Measurements from ENCODE around the gene RASIP1.
"Not testable (repeated sequence)": the region's sequence is repeated elsewhere in the genome, so short reads cannot be mapped to it uniquely, and the experiment has no call there.

The RASIP1 gene

DNA sequence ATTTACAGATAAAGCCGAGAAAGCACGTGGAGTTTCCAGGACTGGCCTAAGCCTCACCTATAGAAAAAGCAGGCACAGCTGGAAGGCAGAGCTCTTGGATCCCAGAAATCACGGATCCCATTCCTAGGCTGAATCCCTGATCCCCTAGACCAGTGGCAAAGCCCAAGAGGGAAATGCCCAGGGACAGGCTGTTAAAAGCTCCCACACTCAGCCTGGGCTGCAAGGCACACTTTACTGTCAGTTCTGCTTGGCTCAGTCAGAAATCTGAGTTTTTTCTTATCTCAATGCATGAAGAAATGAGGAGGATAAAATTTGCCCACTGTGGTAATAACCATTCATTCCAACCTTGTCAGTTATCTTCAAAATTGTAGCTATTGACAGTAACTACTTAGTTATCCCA is 52.6 kb downstream of the RASIP1 start:
- Histone ChIP-seq H3K27ac (no peak overlapping the region), H3K9me3 (no peaks in the 10 kb centered on the region), H3K27me3 (no peaks in the 10 kb centered on the region), H3K4me1 (no peaks in the 10 kb centered on the region), H3K4me3 (no peak overlapping the region), H3K36me3 (no peaks in the 10 kb centered on the region)
- intact Hi-C loops (cut with DNase I; ENCODE audit: low total_unique reads) = no loop called here
- TF ChIP-seq, protein P1, sequence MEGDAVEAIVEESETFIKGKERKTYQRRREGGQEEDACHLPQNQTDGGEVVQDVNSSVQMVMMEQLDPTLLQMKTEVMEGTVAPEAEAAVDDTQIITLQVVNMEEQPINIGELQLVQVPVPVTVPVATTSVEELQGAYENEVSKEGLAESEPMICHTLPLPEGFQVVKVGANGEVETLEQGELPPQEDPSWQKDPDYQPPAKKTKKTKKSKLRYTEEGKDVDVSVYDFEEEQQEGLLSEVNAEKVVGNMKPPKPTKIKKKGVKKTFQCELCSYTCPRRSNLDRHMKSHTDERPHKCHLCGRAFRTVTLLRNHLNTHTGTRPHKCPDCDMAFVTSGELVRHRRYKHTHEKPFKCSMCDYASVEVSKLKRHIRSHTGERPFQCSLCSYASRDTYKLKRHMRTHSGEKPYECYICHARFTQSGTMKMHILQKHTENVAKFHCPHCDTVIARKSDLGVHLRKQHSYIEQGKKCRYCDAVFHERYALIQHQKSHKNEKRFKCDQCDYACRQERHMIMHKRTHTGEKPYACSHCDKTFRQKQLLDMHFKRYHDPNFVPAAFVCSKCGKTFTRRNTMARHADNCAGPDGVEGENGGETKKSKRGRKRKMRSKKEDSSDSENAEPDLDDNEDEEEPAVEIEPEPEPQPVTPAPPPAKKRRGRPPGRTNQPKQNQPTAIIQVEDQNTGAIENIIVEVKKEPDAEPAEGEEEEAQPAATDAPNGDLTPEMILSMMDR (IDR thresholded peaks at IDR 0.05) = no peak
- DNase-seq = no peak

DNA sequence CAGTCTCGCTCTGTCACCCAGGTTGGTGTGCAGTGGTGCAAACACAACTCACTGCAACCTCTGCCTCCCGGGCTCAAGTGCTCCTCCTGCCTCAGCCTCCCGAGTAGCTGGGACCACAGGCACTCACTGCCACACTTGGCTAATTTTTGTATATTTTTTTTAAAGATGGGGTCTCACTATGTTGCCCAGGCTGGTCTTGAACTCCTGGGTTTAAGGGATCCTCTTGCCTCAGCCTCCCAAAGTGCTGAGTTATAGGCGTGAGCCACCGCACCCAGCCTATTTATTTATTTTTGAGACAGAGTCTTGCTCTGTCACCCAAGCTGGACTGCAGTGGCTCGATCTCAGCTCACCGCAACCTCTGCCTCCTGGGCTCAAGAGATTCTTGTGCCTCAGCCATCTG is 53.8 kb downstream of the RASIP1 start:
- not testable (repeated sequence) for H3K27ac ChIP-seq, H3K36me3 ChIP-seq, H3K4me1 ChIP-seq

DNA sequence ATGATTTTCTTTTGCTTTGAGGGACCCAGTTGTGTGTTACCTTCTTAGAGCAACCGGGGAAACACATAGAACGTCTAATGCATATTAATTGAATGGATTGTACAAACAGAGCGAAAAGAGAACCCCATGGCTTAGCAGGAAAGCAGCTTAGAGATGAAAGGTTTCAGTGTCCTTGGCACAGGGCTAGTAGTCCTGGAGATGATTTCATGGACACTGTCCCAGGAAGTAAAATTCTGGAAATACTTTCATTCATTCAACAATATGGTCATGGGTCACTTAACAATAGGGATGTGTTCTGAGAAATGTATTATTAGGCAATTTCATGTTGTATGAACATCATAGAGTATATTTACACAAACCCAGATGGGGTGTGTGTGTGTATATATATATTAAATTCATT is 54.3 kb downstream of the RASIP1 start:
- DNase-seq = no peak
- no peaks in the 10 kb centered on the region for H3K4me1 ChIP-seq
- TF ChIP-seq, protein P1 (IDR thresholded peaks at IDR 0.05) = no peak
- intact Hi-C loops (cut with DNase I; ENCODE audit: low total_unique reads) = no loop called here
- H3K27me3 ChIP-seq = no peaks in the 10 kb centered on the region
- no peaks in the 10 kb centered on the region for H3K9me3 ChIP-seq
- no peak overlapping the region for H3K4me3 ChIP-seq
- H3K27ac ChIP-seq = no peak overlapping the region
- H3K36me3 ChIP-seq = no peaks in the 10 kb centered on the region

More for the DNA sequence above, 53.8 kb downstream of the RASIP1 start:
- DNase-seq; H3K27me3 ChIP-seq; H3K4me3 ChIP-seq; intact Hi-C loops (cut with DNase I; ENCODE audit: low total_unique reads); H3K9me3 ChIP-seq: not testable (repeated sequence)

DNA sequence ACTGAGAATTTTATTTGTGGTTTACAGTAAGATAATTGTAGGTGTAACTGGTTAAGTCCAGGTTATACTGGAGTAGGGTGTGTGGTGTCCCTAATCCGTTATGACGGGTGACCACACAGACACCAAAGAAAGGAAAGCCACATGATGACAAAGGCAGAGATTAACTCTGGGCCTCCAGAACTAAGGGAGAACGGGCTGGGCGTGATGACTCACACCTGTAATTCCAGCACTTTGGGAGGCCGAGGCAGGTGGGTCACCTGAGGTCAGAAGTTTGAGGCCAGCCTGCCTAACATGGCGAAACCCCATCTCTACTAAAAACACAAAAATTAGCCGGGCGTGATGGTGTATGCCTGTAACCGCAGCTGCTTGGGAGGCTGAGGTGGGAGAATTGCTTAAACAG is 54.8 kb downstream of the RASIP1 start:
- no peaks in the 10 kb centered on the region for H3K36me3 ChIP-seq
- no peaks in the 10 kb centered on the region for H3K4me1 ChIP-seq
- H3K27me3 ChIP-seq = no peaks in the 10 kb centered on the region
- no peak for DNase-seq
- no peaks in the 10 kb centered on the region for H3K9me3 ChIP-seq
- no peak overlapping the region for H3K27ac ChIP-seq
- TF ChIP-seq, protein P1 (IDR thresholded peaks at IDR 0.05) = no peak
- no peak overlapping the region for H3K4me3 ChIP-seq
- intact Hi-C loops (cut with DNase I; ENCODE audit: low total_unique reads) = no loop called here

DNA sequence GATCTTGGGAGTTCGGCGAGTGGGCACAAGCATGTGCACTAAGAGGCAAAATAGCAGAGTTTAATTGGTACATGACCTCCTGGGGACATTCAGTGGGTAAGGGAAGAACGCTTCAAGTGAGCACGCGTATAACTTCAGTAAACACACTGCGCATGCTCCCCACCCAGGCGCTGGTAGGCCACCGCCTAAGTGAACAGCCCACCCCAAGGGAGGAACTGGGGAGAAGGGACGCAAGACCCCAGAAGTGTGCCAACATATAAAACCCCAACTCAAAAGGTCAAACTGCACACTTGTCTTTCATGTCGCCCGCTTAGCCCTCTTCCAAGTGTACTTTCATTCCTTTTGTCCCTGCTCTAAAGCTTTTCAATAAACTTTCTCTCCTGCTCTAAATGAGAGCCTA is 57.1 kb downstream of the RASIP1 start:
- no peaks in the 10 kb centered on the region for H3K4me1 ChIP-seq
- no peaks in the 10 kb centered on the region for H3K9me3 ChIP-seq
- H3K27ac ChIP-seq = no peak overlapping the region
- TF ChIP-seq, protein P1 (IDR thresholded peaks at IDR 0.05) = no peak
- DNase-seq = no peak
- no peaks in the 10 kb centered on the region for H3K36me3 ChIP-seq
- no peaks in the 10 kb centered on the region for H3K27me3 ChIP-seq
- intact Hi-C loops (cut with DNase I; ENCODE audit: low total_unique reads) = no loop called here
- no peak overlapping the region for H3K4me3 ChIP-seq

DNA sequence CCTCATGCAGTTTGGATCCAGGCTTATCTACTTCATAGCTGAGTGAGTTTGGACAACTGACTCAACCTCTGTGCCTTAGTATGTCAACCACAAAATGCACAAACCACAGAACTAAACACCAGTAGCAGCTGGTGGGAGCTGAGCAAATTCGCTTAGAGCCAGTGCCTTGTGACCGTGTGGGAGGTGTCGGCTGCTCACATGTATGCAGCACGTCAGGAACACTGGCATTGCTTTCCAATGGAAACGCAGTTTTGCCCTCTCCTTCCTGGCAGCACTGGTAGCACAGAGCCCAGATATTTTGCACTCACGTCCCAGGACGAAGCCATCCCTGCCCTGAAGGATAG is 59.3 kb downstream of the RASIP1 start:
- no peak for DNase-seq
- Histone ChIP-seq H3K36me3 (no peaks in the 10 kb centered on the region), H3K4me1 (no peaks in the 10 kb centered on the region), H3K9me3 (no peaks in the 10 kb centered on the region), H3K27ac (no peak overlapping the region), H3K4me3 (no peak overlapping the region), H3K27me3 (no peaks in the 10 kb centered on the region)
- intact Hi-C loops (cut with DNase I; ENCODE audit: low total_unique reads) = no loop called here
- TF ChIP-seq, protein P1 (IDR thresholded peaks at IDR 0.05) = no peak

Data from tibial artery (tissue), 4 donors.